A673 (cell line): Measurements from ENCODE around the gene SUV39H1. TPM values are rescaled to one million over a fixed set of nuclear protein-coding genes. Genes with fewer than 3 reads are reported as not detected.

Source experiments
- BruUV-seq: library from RNA; stranded (reverse); fragments of 400-500 nt; replicated peaks from 2 replicates; lab custom pipeline; 2021; lab: Mats Ljungman, UMichigan
- CTCF ChIA-PET: fragments of 300-600 bp; sonication (Branson Sonifier 250); formaldehyde crosslinking; loops from one replicate; lab custom pipeline; 2022; ENCODE audit warnings: antibody characterized with exemption; lab: Charles Lee
- POLR2A ChIA-PET: fragments of 300-600 bp; sonication (Branson Sonifier 250); formaldehyde crosslinking; loops from one replicate; lab custom pipeline; 2022; ENCODE audit warnings: antibody characterized with exemption; ENCODE audit not compliant: low non-redundant PET; lab: Charles Lee
- DNase-seq: peaks from one replicate; pipeline ENCODE4 v3.0.0-alpha.2; 2015; ENCODE audit warnings: low spot score
- H3K27ac ChIP-seq: fragments of 200-600 bp; sonication (generic); 2 replicates; pipeline ENCODE4 v1.5.1; 2016; ENCODE audit warnings: mixed run types, low read depth, mild to moderate bottlenecking, mixed read lengths, antibody characterized with exemption, low read length; ENCODE audit not compliant: poor library complexity, severe bottlenecking
- H3K27me3 ChIP-seq: fragments of 200-600 bp; sonication (generic); replicated peaks from 2 replicates; pipeline ENCODE4 v1.6.1; 2017; ENCODE audit warnings: mixed run types, low read depth, mild to moderate bottlenecking, mixed read lengths, antibody characterized with exemption, low read length; ENCODE audit not compliant: insufficient read depth, poor library complexity
- H3K36me3 ChIP-seq: fragments of 200-600 bp; sonication (generic); 2 replicates; pipeline ENCODE4 v1.6.1; 2016; ENCODE audit warnings: mixed run types, mild to moderate bottlenecking, mixed read lengths, antibody characterized with exemption, low read length; ENCODE audit not compliant: insufficient read depth, poor library complexity, severe bottlenecking
- H3K4me1 ChIP-seq: fragments of 200-600 bp; sonication (generic); 2 replicates; pipeline ENCODE4 v1.6.1; 2017; ENCODE audit warnings: mixed run types, mild to moderate bottlenecking, mixed read lengths, antibody characterized with exemption, low read length; ENCODE audit not compliant: insufficient read depth, poor library complexity, severe bottlenecking
- H3K4me3 ChIP-seq: fragments of 200-600 bp; sonication (generic); 2 replicates; pipeline ENCODE4 v1.5.1; 2016; ENCODE audit warnings: low read depth, mixed run types, mild to moderate bottlenecking, mixed read lengths, low read length; ENCODE audit not compliant: poor library complexity, severe bottlenecking
- H3K9me3 ChIP-seq: fragments of 200-600 bp; sonication (generic); 2 replicates; pipeline ENCODE4 v1.6.1; 2016; ENCODE audit warnings: mixed run types, low read depth, mild to moderate bottlenecking, mixed read lengths, antibody characterized with exemption, low read length; ENCODE audit not compliant: poor library complexity, severe bottlenecking
- EZH2 ChIP-seq: fragments of 200-600 bp; sonication (generic); IDR thresholded peaks from 2 replicates; pipeline ENCODE4 v1.6.1; 2017; ENCODE audit warnings: borderline replicate concordance, low read depth, mild to moderate bottlenecking, mixed read lengths, antibody characterized with exemption, low read length; ENCODE audit not compliant: poor library complexity, severe bottlenecking
- intact Hi-C: fragments of 100-400 bp; cut with micrococcal nuclease; formaldehyde crosslinking; loops from one replicate; pipeline ENCODE4 v1.10.0; 2022; ENCODE audit not compliant: unreplicated experiment
- total RNA-seq: library from RNA; stranded (reverse); gene quantifications from 2 replicates; pipeline ENCODE4 v1.2.3, GENCODE V29; 2021
- TF ChIP-seq, protein P1 (sequence below): fragments of 300-800, 200-600 bp; sonication (generic); conservative IDR thresholded peaks from 2 replicates; pipeline ENCODE4 v1.5.1; 2017; ENCODE audit warnings: low read depth, mild to moderate bottlenecking, antibody characterized with exemption, low read length, moderate library complexity, mixed read lengths

SUV39H1 gene
- total RNA-seq, 1 experiment from 2014 or later, result 29.9 TPM

GRCh38 chrX:48749182-48749581, 52.6 kb downstream of the SUV39H1 start:
- no peak overlapping the region for H3K27ac ChIP-seq
- intact Hi-C loops, result no loop called here
- ChIA-PET POLR2A (no interaction called here), CTCF (no interaction called here)
- no peaks in the 10 kb centered on the region for H3K4me1 ChIP-seq
- no peaks in the 10 kb centered on the region for H3K36me3 ChIP-seq
- no peaks in the 10 kb centered on the region for H3K27me3 ChIP-seq
- no peak overlapping the region for H3K4me3 ChIP-seq
- TF ChIP-seq, protein P1, sequence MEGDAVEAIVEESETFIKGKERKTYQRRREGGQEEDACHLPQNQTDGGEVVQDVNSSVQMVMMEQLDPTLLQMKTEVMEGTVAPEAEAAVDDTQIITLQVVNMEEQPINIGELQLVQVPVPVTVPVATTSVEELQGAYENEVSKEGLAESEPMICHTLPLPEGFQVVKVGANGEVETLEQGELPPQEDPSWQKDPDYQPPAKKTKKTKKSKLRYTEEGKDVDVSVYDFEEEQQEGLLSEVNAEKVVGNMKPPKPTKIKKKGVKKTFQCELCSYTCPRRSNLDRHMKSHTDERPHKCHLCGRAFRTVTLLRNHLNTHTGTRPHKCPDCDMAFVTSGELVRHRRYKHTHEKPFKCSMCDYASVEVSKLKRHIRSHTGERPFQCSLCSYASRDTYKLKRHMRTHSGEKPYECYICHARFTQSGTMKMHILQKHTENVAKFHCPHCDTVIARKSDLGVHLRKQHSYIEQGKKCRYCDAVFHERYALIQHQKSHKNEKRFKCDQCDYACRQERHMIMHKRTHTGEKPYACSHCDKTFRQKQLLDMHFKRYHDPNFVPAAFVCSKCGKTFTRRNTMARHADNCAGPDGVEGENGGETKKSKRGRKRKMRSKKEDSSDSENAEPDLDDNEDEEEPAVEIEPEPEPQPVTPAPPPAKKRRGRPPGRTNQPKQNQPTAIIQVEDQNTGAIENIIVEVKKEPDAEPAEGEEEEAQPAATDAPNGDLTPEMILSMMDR, result no peak
- TF ChIP-seq EZH2, result no peak
- no peak for DNase-seq
- no peaks in the 10 kb centered on the region for H3K9me3 ChIP-seq
- no TSS peak for BruUV-seq

GRCh38 chrX:48751343-48751742, 54.8 kb downstream of the SUV39H1 start:
- DNase-seq, result no peak
- POLR2A ChIA-PET, result no interaction called here
- Histone ChIP-seq H3K9me3 (no peaks in the 10 kb centered on the region), H3K27me3 (no peaks in the 10 kb centered on the region), H3K4me1 (no peaks in the 10 kb centered on the region), H3K27ac (no peak overlapping the region), H3K4me3 (no peak overlapping the region), H3K36me3 (no peaks in the 10 kb centered on the region)
- intact Hi-C loops, result no loop called here
- CTCF ChIA-PET, result no interaction called here
- TF ChIP-seq, protein P1, result no peak
- TF ChIP-seq EZH2, result no peak
- no TSS peak for BruUV-seq

GRCh38 chrX:48752498-48752897, 56.0 kb downstream of the SUV39H1 start:
- intact Hi-C loops, result no loop called here
- BruUV-seq, result no TSS peak
- POLR2A ChIA-PET, result no interaction called here
- Histone ChIP-seq H3K4me1 (no peaks in the 10 kb centered on the region), H3K4me3 (no peak overlapping the region), H3K36me3 (no peaks in the 10 kb centered on the region), H3K27me3 (no peaks in the 10 kb centered on the region), H3K9me3 (no peaks in the 10 kb centered on the region), H3K27ac (no peak overlapping the region)
- no peak for DNase-seq
- CTCF ChIA-PET, result no interaction called here
- TF ChIP-seq EZH2, result no peak
- TF ChIP-seq, protein P1, result no peak
